ENCODE measurements around the gene CELF1. TPM values are rescaled to one million over a fixed set of nuclear protein-coding genes. Genes with fewer than 3 reads are reported as not detected.
"Not testable (repeated sequence)": the region's sequence is repeated elsewhere in the genome, so short reads cannot be mapped to it uniquely, and the experiment has no call there.

CELF1 gene
- total RNA-seq, 4 donors from 2014 or later = 51.2 to 138 (median 121) TPM

DNA sequence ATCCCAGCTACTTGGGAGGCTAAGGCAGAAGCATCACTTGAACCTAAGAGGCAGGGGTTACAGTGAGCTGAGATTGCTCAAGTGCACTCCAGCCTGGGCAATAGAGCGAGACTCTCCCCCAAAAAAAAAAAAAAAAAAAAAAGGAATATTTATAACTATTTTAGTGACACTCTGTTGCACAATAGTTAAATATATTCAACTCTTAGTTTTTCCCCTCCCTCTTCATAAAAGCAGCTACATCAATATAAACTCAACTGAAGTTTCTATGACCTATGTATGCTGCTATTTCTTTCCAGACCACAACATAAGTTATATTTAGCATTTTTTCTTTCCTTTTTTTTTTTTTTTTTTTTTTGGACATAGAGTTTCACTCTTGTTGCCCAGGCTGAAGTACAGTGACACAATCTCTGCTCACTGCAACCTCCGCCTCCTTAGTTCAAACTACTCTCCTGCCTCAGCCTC, 19.2 kb downstream of the CELF1 start:
- intact Hi-C loops (cut with DNase I; ENCODE audit: low total_unique reads) = no loop called here
- H3K4me3 ChIP-seq = no peak overlapping the region
- no peak for DNase-seq
- H3K27me3 ChIP-seq = no peaks in the 10 kb centered on the region
- peak overlapping the region in 1 of 2 donors; percentile 52 for H3K27ac ChIP-seq
- H3K36me3 ChIP-seq = no peaks in the 10 kb centered on the region
- H3K4me1 ChIP-seq = peaks cover 10 to 17% of the 10 kb centered on the region in 2 donors
- H3K9me3 ChIP-seq = no peaks in the 10 kb centered on the region
- TF ChIP-seq, protein P1, sequence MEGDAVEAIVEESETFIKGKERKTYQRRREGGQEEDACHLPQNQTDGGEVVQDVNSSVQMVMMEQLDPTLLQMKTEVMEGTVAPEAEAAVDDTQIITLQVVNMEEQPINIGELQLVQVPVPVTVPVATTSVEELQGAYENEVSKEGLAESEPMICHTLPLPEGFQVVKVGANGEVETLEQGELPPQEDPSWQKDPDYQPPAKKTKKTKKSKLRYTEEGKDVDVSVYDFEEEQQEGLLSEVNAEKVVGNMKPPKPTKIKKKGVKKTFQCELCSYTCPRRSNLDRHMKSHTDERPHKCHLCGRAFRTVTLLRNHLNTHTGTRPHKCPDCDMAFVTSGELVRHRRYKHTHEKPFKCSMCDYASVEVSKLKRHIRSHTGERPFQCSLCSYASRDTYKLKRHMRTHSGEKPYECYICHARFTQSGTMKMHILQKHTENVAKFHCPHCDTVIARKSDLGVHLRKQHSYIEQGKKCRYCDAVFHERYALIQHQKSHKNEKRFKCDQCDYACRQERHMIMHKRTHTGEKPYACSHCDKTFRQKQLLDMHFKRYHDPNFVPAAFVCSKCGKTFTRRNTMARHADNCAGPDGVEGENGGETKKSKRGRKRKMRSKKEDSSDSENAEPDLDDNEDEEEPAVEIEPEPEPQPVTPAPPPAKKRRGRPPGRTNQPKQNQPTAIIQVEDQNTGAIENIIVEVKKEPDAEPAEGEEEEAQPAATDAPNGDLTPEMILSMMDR (IDR thresholded peaks at IDR 0.05) = no peak
- no peak for TF ChIP-seq POLR2A (IDR thresholded peaks at IDR 0.05)

DNA sequence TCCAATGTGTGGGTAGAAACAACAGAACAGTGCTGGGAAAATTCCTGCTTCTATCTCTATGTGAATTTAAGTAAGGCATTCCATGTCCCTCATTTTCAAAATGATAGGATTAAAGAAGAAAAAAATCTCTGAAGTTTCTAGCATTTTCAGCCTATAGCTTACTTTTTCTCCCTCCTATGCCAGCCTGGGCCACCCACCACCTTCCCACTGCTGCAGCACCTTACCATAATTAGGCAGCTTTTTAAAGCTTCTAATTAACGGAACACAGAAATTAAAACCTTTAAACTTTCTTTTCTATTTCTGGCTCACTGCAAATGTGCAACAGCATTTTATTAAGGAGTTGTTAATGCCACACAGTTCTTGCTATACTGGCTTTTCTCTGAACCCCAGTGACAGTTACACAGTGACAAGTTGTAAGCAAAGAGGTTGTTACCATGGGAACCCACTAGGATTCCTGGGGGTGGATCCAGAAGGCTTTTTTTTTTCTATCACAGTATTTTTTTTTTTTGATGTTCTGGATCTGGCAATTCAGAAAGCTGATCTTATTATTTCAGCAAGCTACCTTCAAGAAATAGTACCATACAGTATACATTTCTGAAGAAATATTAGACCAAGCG, 20.2 kb downstream of the CELF1 start:
- peaks cover 10 to 17% of the 10 kb centered on the region in 2 donors for H3K4me1 ChIP-seq
- H3K9me3 ChIP-seq = no peaks in the 10 kb centered on the region
- no peaks in the 10 kb centered on the region for H3K36me3 ChIP-seq
- DNase-seq = no peak
- intact Hi-C loops (cut with DNase I; ENCODE audit: low total_unique reads) = no loop called here
- TF ChIP-seq, protein P1 (IDR thresholded peaks at IDR 0.05) = no peak
- no peak for TF ChIP-seq POLR2A (IDR thresholded peaks at IDR 0.05)
- H3K27ac ChIP-seq = peak overlapping the region; percentile 27 to 52
- H3K27me3 ChIP-seq = no peaks in the 10 kb centered on the region
- H3K4me3 ChIP-seq = no peak overlapping the region

DNA sequence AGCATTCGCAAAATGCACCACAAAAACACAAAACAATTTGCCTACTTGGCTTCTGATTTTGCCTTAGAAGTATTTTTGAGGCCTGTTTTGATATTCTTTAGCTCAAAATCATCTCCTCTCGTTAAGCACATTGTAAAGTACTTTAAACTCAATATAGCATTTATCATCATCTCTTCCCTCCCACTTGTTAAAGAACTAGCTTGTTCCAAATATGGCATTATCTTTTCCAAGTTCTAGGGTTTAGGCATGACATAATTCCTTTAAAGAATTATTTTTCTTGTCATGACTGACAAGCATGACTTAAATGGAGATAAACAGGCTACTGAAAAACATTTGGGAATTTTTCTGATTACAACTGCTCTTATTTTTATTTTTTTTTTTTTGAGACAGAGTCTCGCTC, 21.3 kb downstream of the CELF1 start:
- H3K4me3 ChIP-seq = no peak overlapping the region
- H3K9me3 ChIP-seq = no peaks in the 10 kb centered on the region
- H3K27ac ChIP-seq = peak overlapping the region in 1 of 2 donors; percentile 52
- no peaks in the 10 kb centered on the region for H3K36me3 ChIP-seq
- no peaks in the 10 kb centered on the region for H3K27me3 ChIP-seq
- H3K4me1 ChIP-seq = peaks cover 10 to 12% of the 10 kb centered on the region in 2 donors
- TF ChIP-seq, protein P1 (IDR thresholded peaks at IDR 0.05) = no peak
- no peak for TF ChIP-seq POLR2A (IDR thresholded peaks at IDR 0.05)
- intact Hi-C loops (cut with DNase I; ENCODE audit: low total_unique reads) = no loop called here
- no peak for DNase-seq

DNA sequence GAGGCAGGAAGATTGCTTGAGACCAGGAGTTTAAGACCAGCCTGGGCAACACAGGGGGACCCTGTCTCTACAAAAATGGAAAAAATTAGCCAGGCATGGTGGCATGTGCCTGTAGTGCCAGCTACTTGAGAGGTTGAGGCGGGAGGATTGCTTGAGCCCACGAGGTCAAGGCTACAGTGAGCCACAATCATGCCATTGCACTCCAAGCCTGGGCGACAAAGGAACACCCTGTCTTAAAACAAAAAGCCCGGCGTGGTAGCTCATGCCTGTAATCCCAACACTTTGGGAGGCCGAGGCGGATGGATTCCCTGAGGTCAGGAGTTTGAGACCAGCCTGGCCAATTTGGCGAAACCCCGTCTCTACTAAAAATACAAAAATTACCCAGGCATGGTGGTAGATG, 22.2 kb downstream of the CELF1 start:
- DNase-seq; H3K4me3 ChIP-seq; intact Hi-C loops (cut with DNase I; ENCODE audit: low total_unique reads); H3K27me3 ChIP-seq; H3K9me3 ChIP-seq; H3K36me3 ChIP-seq: not testable (repeated sequence)
- H3K27ac ChIP-seq = peak overlapping the region in 1 of 2 donors; percentile 52
- H3K4me1 ChIP-seq = peaks cover 3 to 10% of the 10 kb centered on the region in 2 donors

DNA sequence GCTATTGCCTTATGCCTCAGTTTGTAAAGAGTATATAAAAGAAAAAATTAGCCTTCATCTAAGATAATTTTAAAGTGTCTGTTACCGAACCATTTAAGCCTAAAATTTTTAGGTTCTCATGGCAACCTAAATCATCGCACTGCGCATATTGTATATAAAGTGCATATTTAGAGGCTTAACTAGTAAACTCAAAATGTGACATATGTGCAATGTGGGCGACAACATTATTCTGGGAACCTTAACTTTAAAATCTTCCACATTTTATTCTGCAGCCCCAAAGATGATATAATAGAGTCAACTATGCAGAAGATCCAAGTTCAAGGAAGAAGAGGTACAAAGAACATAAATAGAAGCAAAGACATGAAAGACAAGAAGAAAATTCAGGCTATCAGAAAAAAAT, 23.0 kb downstream of the CELF1 start:
- intact Hi-C loops (cut with DNase I; ENCODE audit: low total_unique reads) = no loop called here
- Histone ChIP-seq H3K9me3 (no peaks in the 10 kb centered on the region), H3K4me3 (no peak overlapping the region), H3K27ac (peak overlapping the region in 1 of 2 donors; percentile 14), H3K27me3 (no peaks in the 10 kb centered on the region), H3K36me3 (no peaks in the 10 kb centered on the region), H3K4me1 (peaks cover 3 to 10% of the 10 kb centered on the region in 2 donors)
- DNase-seq = no peak
- TF ChIP-seq, protein P1 (IDR thresholded peaks at IDR 0.05) = no peak
- TF ChIP-seq POLR2A (IDR thresholded peaks at IDR 0.05) = no peak

Data from uterus (tissue), 4 donors.